Glomerular visceral epithelial cell (primary cell): ENCODE results near the gene HMMR.
"Not testable (repeated sequence)": the region's sequence is repeated elsewhere in the genome, so short reads cannot be mapped to it uniquely, and the experiment has no call there.

Experiments
- DNase-seq: peaks from one replicate; pipeline ENCODE4 v3.0.0-alpha.2; 2016; ENCODE audit errors: extremely low spot score

Gene HMMR, protein sequence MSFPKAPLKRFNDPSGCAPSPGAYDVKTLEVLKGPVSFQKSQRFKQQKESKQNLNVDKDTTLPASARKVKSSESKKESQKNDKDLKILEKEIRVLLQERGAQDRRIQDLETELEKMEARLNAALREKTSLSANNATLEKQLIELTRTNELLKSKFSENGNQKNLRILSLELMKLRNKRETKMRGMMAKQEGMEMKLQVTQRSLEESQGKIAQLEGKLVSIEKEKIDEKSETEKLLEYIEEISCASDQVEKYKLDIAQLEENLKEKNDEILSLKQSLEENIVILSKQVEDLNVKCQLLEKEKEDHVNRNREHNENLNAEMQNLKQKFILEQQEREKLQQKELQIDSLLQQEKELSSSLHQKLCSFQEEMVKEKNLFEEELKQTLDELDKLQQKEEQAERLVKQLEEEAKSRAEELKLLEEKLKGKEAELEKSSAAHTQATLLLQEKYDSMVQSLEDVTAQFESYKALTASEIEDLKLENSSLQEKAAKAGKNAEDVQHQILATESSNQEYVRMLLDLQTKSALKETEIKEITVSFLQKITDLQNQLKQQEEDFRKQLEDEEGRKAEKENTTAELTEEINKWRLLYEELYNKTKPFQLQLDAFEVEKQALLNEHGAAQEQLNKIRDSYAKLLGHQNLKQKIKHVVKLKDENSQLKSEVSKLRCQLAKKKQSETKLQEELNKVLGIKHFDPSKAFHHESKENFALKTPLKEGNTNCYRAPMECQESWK

GRCh38 chr5:163460562-163461171 lies at the start of gene HMMR:
Gene HMMR, plus strand, starts transcription at chr5:163460632. Its CDS starts 61 bp downstream, at chr5:163460693.
- peak; percentile 52 for DNase-seq

DNA sequence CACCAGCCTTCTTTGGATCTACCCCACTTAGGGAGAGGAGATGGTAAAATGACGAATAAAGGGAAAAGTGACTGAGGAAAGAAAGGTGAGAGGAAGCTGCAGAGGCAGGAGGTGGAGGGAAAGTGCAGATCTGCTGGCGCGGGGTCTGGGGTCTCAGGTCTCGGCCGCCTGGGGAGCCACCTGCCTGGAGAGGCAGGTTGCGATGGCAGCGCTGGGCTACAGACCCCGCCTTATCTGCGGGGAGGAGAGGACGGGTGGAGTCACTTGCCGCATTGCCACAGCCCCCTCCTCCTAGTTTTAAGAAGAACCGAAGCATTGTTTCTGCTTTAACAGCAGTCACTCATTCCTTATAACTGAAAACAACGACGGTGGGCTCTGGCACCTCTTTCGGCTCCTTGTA lies 44.8 kb upstream of the HMMR start:
- DNase-seq, result not testable (repeated sequence)

DNA sequence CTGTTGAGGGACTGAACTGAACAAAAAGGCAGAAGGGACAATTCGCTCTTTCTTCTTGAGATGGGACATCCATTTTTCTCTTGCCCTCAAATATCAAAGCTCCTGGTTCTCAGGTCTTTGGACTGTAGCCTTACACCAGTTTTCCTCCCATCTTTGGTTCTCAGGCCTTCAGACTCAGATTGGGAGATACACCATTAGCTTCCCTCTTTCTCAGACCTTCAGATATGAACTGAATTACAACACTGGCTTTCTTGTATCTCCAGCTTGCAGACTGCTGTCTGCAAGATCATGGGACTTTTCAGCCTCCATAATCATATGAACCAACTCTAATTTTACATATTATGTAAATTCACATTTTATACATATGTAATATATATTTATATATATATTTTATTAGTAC lies 35.6 kb upstream of the HMMR start:
- DNase-seq, result no peak

- DNase-seq, result not testable (repeated sequence)
Measured at GRCh38 chr5:163426128-163426527, 34.3 kb upstream of the HMMR start.

- DNase-seq, result no peak
Measured at GRCh38 chr5:163432544-163432943, 27.9 kb upstream of the HMMR start.

GRCh38 chr5:163433271-163433670 lies 27.2 kb upstream of the HMMR start:
- no peak for DNase-seq

GRCh38 chr5:163434401-163434866 lies 26.0 kb upstream of the HMMR start:
- peak; percentile 78 for DNase-seq

DNA sequence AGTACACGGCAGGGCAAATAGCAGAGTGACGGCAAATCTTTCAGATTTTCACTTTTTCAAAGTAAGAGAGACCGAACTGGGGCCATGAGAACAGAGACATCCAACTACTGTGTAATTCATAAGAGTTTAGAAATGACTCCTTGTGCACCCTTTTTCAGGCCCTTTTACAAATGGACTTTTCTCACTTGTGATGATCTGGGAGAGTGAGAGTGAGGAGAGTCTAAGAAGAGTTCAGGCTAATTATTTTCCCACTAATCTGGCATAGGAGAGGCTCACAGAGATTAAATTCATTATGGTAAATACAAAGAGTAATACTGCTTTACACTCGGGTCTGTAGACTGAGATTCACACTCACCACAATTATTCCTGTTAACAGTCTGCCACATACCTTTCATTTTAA lies 23.9 kb upstream of the HMMR start:
- no peak for DNase-seq

GRCh38 chr5:163437011-163437308 lies 23.5 kb upstream of the HMMR start:
- DNase-seq, result no peak

DNA sequence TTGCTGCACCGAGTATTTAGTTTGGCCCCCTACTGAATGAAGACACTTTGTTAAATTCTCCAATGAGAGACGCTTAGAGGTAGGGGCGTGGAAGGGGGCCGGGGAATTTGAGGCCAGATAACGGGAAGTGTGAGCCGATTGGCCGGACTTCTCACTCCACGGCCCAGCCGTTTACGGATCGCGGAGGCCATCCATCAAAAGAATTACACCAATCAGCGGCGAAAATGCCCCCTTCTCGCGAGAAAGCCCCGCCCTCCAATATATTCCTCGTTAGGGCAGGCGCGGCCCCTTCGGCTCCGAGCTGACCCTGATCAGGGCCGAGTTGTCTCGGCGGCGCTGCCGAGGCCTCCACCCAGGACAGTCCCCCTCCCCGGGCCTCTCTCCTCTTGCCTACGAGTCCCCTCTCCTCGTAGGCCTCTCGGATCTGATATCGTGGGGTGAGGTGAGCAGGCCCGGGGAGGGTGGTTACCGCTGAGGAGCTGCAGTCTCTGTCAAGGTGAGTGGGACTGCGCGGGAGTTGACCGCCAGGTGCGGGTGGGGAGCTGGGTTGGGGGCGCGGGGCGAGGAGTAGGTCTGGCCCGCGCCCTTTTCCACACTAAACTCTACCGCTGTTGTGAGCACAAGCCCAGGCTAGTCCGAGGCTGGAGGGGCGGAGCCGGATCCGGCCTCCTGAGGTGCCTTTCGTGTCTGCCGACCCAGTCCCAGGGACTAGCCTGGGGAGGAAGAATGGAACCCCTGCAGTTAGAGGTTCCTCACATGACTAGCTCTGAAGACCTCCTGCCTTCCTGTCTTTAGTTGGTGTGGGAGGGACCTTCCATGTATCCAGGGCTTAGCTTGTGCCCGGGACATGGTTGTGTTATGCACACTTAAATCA lies 22.9 kb upstream of the HMMR start, which contains the start of gene CCNG1:
Gene CCNG1, plus strand, starts transcription at position 287 of the 874 bp plus-strand sequence. CDS start 1,662 bp downstream, outside the sequence.
- DNase-seq, result peak; percentile 99

DNA sequence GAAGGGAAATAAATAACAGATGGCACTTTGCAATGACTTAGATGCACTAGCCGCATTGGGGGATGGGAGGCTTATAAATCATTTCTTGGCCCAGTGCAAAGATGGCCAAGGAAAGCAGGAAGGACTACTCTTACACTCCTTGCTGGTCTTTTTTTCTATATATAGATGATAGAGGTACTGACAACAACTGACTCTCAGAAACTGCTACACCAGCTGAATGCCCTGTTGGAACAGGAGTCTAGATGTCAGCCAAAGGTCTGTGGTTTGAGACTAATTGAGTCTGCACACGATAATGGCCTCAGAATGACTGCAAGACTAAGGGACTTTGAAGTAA lies 21.4 kb upstream of the HMMR start:
- DNase-seq, result peak; percentile 52

- no peak for DNase-seq
Measured at GRCh38 chr5:163440954-163441353, 19.5 kb upstream of the HMMR start.

DNA sequence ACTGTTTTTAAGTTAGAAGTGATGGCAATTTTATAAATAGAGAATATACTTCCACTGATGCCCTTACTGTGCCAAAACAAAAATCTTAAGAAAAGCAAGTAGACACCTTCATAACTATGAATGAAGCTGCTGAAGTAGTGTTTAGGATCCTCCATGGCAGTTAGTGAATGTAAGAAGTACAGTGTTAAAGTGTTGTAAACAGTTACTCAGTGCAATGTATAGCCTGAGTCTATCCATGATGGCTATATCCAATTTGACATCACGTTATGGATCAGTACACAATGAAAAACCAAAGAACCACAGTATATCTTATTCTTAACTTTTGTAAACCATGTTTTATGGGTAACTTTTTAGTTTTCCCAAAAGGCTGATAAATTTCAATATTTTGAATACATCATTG lies 15.9 kb upstream of the HMMR start:
- no peak for DNase-seq

GRCh38 chr5:163445345-163445744 lies 15.1 kb upstream of the HMMR start:
- DNase-seq, result no peak

- DNase-seq, result no peak
Measured at GRCh38 chr5:163447191-163447590, 13.2 kb upstream of the HMMR start.

DNA sequence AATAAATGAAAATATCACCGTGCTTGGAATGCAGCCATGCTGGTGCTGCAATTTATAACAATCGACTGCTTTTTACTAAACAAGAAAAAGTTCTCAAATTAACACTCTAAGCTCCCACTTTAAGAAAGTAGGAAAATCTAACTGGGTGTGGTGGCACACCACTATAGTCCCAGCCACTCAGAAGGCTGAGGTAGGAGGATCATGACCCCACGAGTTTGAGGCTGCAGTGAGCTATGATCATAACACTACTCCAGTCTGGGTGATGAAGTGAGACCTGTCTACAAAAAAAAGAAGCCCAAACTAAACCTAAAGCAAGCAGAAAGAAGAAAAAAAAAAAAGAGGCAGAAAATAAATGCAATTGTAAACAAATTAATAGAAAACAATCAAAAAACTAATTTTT lies 12.6 kb upstream of the HMMR start:
- DNase-seq, result no peak

DNA sequence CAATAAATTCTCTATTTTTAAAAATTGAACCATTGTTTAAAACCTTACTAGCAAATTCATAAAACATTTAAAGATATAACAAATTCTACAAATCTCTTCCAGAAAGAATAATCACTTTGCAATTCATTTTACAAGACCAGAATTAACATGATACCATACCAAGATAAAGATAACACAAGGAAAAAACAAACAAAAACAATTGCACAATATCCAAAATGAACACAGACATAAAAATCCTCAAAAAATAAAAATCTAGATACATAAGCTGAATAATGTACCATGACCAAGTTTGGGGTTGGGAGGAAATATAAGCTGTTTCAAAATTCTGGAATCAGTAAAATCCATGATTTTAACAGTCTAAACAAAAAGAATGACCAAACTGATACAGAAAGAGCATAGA lies 11.9 kb upstream of the HMMR start:
- DNase-seq, result no peak

DNA sequence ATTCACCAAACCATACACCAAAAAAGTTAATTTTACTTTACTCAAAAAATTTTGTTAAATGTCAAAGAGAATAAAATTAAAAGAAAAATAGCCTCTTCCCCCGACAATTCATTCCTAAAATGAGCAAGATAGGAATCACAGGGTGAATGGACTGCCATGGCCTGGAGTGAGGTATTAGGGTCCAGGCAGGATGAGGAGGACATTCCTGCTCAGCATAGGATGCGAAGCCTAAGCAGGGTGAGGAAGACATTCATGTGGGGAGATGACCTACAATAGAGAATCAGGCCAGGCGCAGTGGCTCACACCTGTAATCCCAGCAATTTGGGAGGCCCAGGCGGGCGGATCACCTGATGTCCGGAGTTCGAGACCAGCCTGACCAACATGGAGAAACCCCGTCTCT lies 8.9 kb upstream of the HMMR start:
- no peak for DNase-seq

- no peak for DNase-seq
Measured at GRCh38 chr5:163453705-163454104, 6.7 kb upstream of the HMMR start.

GRCh38 chr5:163455406-163455805 lies 5.0 kb upstream of the HMMR start:
- DNase-seq, result not testable (repeated sequence)

DNA sequence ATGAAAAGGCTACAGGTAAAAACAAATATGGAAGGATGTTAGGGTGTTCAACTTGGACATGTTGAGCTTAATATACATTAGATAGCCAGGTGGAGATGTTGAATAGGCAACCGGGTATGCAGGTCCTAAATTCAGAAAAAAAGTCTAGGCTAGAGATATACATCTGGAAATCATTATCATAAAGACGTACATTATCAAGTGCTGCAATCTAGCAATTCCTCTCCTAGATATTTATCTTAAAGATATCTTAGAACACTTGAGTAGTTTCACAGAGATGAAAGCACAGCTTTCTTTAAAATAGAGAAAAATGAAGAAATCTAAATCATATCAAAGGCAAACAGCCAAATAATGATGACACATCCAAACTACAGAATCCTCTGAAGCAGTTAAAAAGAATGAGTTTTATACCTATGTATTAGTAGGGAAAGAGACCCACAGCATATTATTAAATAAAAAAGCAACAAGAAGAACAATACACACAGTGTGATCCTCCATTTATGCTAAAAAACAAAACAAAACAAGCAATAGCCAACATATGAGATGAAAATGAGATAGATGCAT lies 4.3 kb upstream of the HMMR start:
- DNase-seq, result no peak

DNA sequence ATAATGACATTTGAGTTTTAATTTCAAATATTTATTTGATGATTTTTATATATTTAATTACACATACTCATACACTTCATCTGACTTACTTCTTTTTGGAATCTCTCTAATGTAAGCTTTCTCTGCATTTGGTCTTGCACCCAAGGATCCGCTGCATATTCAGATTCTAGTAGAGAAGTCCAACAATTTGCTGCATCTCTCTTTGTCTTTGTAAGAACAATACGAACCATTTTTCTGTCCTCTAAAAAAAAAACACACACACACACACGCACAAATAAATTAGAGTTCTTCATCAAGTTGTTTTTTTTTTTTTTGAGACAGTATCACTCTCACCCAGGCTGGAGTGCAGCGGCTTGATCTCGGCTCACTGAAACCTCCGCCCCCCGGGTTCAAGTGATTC lies 3.6 kb upstream of the HMMR start:
- no peak for DNase-seq
